ENCODE measurements around the gene NIT2.
"Not testable (repeated sequence)": the region's sequence is repeated elsewhere in the genome, so short reads cannot be mapped to it uniquely, and the experiment has no call there.

Gene NIT2

DNA sequence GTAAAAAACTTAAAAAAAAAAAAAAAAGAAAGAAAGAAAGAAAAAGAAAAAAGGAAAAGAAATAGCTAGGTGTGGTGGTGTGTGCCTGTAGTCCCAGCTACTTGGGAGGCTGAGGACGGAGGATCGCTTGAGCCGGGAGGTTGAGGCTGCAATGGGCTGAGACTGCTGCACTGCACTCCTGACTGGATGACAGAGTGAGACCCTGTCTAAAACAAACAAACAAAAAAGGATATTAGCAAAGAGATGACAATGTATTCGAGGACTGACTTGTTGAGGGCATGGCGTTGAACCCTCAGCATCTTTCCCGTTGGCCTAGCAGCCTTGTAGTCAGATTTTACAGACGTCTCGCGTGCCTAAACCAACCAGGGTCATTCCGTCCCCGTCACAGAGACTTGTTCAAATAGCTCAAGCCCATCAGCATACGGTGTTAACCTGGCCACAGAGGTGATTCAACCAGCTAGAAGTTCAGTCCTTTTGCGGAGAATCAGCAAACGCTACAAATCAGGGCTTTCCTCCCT lies 528 bp upstream of the NIT2 start:
- POLR2A ChIA-PET = interaction anchor here (0.6 to 1.4 kb wide), 2 partner anchors 69 to 255 kb away, joined by 4 to 5 read pairs; no protein-coding TSS in a partner anchor
- TF ChIP-seq CTCF (IDR thresholded peaks at IDR 0.05; ENCODE audit: control extremely low read depth, extremely low read depth, low read depth, missing control alignments) = no peak
- CTCF ChIA-PET = interaction anchor here (0.7 to 3.2 kb wide), 8 partner anchors 10 to 500 kb away, joined by 3 to 20 read pairs (median 3); no protein-coding TSS in a partner anchor
- no peak for DNase-seq (ENCODE audit: extremely low spot score)

DNA sequence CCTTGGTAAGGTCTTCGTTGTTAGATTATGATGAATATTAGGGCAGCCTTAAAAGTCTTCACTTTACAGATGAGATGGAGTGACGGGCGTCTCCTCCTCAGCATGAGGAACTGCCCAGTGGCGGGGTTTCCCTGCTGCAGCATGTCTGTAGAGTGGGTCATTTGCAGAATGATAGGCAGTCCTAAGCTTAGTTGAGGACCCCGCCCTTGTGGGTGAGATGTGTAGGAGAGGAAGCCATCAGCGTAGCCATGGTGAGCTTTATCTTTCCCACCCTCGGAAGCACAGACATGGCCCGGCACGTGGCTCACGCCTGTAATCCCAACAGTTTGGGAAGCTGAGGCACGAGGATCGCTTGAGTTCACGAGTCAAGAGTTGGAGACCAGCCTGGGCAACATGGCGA lies 877 bp downstream of the NIT2 start:
- peak; percentile 59 for DNase-seq (ENCODE audit: extremely low spot score)
- ChIA-PET POLR2A (interaction anchor here (1.4 kb wide), 1 partner anchor 68 kb away, joined by 5 read pairs; no protein-coding TSS in a partner anchor), CTCF (interaction anchor here (0.8 to 2.0 kb wide), 6 partner anchors 9 to 128 kb away, joined by 3 to 6 read pairs (median 4); no protein-coding TSS in a partner anchor)
- TF ChIP-seq CTCF (IDR thresholded peaks at IDR 0.05; ENCODE audit: control extremely low read depth, extremely low read depth, low read depth, missing control alignments) = no peak

GRCh38 chr3:100336229-100336628 lies 1.7 kb downstream of the NIT2 start:
- POLR2A ChIA-PET; DNase-seq (ENCODE audit: extremely low spot score): not testable (repeated sequence)
- CTCF ChIA-PET = interaction anchor here (1.3 to 2.0 kb wide), 3 partner anchors 13 to 50 kb away, joined by 3 to 6 read pairs (median 5); no protein-coding TSS in a partner anchor

GRCh38 chr3:100338911-100339310 lies 4.4 kb downstream of the NIT2 start:
- ChIA-PET CTCF (interaction anchor here (1.1 to 2.9 kb wide), 9 partner anchors 11 to 124 kb away, joined by 3 to 13 read pairs (median 5); partner anchors contain the start of genes LNP1 and TOMM70), POLR2A (no interaction called here)
- no peak for DNase-seq (ENCODE audit: extremely low spot score)
- no peak for TF ChIP-seq CTCF (IDR thresholded peaks at IDR 0.05; ENCODE audit: control extremely low read depth, extremely low read depth, low read depth, missing control alignments)

- ChIA-PET POLR2A (no interaction called here), CTCF (interaction anchor here (1.4 to 2.9 kb wide), 6 partner anchors 10 to 123 kb away, joined by 3 to 13 read pairs (median 6); partner anchors contain the start of genes LNP1 and TOMM70)
- DNase-seq (ENCODE audit: extremely low spot score) = no peak
- no peak for TF ChIP-seq CTCF (IDR thresholded peaks at IDR 0.05; ENCODE audit: control extremely low read depth, extremely low read depth, low read depth, missing control alignments)
Measured at GRCh38 chr3:100339786-100340185, 5.2 kb downstream of the NIT2 start.

DNA sequence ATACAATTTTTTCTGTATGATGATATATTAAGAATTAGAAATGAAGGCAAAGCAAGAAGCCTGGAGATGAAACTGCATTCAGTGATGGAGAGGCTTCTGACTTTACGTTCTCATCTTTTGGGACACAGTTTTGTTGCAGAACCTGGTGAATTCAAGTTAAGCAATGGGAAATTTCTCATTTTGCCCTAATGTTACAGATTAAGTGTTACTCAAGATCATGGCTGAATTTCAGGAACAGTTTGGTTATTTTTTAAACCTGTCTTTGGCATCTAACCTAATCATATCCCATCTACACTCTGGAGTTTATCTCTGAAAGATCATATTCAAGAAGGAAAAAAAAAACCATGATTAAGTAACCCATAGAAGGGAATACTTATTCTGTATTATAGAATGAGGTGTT lies 6.0 kb downstream of the NIT2 start:
- DNase-seq (ENCODE audit: extremely low spot score) = no peak
- CTCF ChIA-PET = interaction anchor here (1.4 to 2.9 kb wide), 5 partner anchors 9 to 61 kb away, joined by 3 to 13 read pairs (median 6); partner anchors contain the start of genes LNP1 and TOMM70
- no peak for TF ChIP-seq CTCF (IDR thresholded peaks at IDR 0.05; ENCODE audit: control extremely low read depth, extremely low read depth, low read depth, missing control alignments)
- POLR2A ChIA-PET = no interaction called here

- POLR2A ChIA-PET = no interaction called here
- CTCF ChIA-PET = interaction anchor here (0.7 to 2.0 kb wide), 7 partner anchors 9 to 505 kb away, joined by 3 to 8 read pairs (median 3); no protein-coding TSS in a partner anchor
- TF ChIP-seq CTCF (IDR thresholded peaks at IDR 0.05; ENCODE audit: control extremely low read depth, extremely low read depth, low read depth, missing control alignments) = no peak
- DNase-seq (ENCODE audit: extremely low spot score) = no peak
Measured at GRCh38 chr3:100348727-100349126, 14.2 kb downstream of the NIT2 start.

DNA sequence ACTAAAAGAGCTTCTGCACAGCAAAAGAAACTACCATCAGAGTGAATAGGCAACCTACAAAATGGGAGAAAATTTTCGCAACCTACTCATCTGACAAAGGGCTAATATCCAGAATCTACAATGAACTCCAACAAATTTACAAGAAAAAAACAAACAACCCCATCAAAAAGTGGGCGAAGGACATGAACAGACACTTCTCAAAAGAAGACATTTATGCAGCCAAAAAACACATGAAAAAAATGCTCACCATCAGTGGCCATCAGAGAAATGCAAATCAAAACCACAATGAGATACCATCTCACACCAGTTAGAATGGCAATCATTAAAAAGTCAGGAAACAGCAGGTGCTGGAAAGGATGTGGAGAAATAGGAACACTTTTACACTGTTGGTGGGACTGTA lies 17.2 kb downstream of the NIT2 start:
- CTCF ChIA-PET; POLR2A ChIA-PET; DNase-seq (ENCODE audit: extremely low spot score): not testable (repeated sequence)

Measured in GM10248 (cell line).